T-helper 9 cell (primary cell): ENCODE measurements around the gene PLA2G15.
"Not testable (repeated sequence)": the region's sequence is repeated elsewhere in the genome, so short reads cannot be mapped to it uniquely, and the experiment has no call there.

ENCODE experiments used
- DNase-seq: peaks from one replicate; pipeline ENCODE4 v3.0.0-alpha.2; 2020

The PLA2G15 gene

DNA sequence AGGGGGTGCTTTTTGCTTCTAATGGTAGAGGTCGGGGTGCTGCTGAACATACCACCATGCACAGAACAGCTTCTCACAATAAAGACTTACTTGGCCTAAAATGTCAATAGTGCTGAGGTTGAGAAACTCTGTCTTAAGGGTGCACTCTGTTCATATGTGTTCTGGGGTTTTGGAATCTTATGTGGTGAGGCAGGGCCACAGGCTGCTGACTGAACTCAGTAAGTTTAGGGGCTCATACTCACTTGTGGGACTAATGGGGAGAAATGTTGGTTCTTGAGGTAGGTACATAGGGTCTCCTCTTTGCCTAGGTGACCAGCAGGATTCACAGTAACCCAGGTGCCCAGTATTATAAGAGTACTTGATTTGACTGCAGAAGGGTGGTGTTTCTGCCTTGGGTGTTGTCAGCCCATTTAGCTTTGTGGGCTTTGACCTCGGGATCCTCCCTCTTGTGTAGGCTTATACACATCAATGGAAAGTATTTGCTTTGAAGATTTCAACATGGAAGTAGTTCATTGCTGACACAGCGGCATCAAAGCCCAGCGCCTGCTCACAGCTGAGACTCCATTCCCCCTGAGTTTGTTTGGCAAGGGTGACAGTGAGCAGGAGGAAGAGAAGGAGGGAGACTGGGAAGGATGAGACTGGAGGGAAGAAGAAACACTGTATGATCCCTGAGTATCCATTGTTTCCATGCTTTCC is 36.3 kb downstream of the PLA2G15 start:
- DNase-seq: no peak

DNA sequence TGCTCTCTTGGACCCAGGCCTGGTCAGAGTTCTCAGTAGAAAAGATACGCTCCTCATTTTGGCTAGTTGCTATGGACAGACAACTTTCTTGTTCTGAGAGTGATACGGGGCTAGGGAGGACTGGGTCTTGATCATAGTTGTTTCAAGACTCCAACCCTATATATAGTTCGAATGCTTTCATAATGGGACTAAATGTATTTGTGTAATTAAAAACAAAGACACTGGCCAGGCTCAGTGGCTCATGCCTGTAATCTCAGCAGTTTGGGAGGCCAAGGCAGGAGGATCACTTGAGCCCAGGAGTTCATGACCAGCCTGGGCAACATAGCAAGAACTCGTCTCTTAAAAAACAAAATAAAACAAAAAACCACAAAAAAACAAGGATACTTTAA is 36.9 kb downstream of the PLA2G15 start:
- no peak for DNase-seq

DNA sequence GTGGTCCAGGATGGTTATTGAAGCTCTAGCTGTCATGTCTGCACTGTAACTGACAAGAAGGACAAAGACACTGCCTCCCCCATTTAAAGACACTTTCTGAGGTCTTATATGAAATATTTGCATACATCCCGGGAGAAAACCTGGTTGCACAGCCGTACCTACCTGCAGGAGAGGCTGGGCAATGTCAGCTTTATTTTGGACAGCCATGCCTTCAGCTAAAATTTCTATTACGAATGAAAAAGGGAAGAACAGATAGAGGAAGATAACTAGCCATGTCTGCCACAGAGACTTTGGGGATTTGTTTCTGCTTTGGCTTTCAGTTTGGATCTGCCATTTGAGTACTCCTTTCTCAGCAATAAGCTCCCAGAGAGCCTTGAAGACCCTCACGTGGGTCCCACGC is 38.2 kb downstream of the PLA2G15 start:
- no peak for DNase-seq

DNA sequence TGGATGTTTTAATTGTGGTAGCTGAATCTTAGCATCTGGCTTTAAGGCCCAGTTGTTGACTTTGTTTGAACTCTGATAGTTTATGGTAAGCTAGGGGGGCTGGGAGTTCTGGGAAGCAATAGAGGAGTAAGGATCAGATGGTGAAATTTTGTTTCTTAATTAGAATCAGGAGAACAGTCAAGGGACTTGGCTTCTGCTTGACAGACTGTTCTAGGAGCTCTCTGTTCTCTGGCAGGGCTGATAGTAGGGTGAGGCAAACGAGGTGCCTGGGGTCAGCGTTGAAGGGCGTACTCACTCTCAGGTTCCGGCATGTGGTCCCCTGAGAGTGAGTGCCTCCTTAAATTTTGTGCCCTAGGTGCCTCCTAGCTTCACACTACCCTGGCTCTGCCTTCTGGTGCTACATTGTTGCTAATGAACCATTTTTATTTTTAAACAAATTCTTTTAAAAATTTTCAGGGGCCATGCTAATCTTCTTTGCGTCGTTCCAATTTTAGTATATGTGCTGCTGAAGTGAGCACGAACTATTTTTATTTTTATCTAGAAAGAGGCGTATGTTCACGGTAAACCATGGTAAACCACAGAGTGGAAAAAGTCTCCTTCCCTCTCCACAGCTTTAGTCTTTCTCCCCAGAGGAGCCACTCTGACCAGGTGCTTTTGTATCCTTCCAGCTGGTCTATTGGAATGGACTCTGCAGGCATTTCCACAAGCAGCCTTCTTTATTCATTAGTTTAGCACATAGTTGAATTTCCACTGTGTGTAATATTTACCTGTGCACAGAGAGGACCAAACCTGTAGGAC is 38.8 kb downstream of the PLA2G15 start:
- no peak for DNase-seq

DNA sequence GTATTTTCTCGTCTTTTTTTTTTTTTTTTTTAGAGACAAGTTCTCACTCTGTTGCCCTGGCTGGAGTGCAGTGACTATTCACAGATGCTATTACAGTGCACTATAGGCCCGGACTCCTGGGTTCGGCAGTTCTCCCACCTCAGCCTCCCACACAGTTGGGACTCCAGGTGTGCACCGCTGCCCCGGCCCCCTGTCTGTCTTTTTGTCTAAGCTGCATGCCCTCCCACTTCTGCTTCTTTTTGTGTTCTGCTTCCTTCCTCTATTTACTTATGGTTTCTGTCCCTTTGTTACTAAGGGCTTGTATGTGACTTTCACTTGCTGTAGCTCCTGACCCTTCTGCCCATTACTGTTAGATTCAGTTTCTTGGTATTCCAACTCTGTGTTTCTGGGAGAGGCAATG is 39.7 kb downstream of the PLA2G15 start:
- no peak for DNase-seq

DNA sequence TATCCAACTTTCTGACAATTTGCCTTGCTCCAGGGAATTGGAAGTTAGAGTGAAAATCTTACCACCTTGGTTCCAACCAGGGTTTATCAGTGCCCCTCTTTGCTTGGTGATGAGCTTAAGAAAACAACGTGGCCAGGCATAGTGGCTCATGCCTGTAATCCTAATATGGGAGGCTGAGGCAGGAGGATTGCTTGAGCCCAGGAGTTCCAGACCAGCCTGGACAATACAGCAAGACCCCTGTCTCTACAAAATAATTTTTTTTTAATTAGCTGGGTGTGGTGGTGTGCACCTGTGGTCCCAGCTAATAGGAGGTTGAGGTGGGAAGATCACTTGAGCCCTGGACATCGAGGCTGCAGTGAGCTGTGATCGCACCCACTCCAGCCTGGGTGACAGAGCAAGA is 40.5 kb downstream of the PLA2G15 start:
- DNase-seq: no peak

DNA sequence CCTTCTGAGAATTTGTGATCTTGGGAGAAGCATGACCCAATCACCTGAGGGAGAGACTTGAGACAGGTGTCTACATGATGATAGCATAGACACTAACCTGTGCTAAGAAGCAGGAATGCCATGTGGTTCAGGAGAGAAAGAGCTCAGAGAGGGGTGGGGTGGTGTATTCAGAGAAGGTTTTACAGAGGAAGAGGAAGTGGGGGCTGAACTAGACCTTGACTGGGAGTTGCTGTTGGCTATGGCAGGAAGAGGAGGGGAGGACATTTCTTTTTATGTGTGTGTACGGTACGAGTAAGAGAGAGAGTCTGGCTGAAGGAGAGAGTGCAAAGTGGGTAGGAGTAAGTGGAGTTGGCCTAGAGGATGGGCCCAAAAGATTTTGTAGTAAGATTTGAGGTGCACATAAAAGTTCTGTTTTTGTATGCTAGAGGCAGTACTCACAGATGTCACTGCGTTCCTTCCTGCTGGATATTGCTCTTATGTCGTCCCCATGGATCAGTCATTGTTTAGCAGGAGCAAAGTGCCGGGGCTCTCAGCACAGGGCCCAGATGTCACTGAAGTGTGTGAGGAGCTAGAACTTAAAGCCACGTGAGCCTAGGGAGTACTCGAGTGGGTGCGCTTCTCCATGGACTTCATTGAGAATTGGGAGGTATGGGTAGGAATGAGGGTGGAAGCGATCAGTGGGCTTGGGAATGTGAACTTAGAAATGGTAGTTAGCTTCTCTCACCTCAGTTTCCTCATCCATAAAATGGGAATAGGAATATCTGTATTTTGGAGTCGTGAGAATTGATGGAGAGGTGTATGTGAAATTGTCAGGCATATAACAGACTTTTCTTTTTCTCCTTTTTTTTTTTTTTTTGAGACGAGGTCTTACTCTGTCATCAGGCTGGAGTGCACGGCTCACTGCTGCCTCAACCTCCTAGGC is 41.2 kb downstream of the PLA2G15 start:
- no peak for DNase-seq

DNA sequence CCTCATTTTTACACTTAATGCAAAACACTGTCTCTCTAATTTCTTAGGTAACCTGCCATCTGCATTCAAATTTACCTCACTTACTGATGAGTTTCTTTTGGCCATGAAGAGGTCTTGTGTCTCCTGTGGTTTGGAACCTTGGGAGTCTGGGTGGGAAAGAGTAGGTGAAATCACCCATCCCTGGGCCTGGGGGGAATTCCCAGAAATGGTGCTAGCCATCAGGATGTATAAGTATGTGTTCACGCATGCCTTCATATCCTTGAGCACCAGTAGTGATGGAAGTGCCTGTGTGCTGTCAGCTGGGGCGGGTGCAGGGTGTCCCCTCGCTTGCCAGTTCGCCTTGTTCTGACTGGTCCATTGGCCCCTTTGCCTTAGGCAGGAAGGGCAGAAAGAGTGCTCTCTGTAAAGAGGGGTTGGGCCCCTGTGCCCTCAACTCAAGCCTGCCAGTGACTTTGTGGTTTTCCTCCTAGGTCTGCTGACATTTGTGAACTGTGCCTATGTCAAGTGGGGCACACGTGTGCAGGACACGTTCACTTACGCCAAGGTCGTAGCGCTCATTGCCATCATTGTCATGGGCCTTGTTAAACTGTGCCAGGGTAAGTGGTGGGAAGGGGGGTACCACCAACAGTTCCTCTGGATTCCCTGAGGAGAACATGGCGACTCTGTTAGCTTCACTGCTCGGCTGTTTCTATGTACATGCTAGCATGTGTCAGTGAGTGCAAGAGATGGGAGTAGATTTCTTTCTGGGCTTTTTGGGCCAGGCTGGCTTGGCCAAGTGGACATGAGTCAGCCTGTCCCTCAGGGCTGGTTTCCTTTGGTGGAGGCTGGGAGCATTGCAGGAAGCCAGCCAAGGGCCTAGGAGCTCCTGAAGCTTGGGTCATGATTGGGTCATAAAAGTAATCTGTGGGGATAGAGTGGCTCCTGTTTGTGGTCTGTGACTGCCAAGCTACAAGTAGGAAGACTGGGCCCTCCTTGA is 42.4 kb downstream of the PLA2G15 start:
- DNase-seq: peak; percentile 27

DNA sequence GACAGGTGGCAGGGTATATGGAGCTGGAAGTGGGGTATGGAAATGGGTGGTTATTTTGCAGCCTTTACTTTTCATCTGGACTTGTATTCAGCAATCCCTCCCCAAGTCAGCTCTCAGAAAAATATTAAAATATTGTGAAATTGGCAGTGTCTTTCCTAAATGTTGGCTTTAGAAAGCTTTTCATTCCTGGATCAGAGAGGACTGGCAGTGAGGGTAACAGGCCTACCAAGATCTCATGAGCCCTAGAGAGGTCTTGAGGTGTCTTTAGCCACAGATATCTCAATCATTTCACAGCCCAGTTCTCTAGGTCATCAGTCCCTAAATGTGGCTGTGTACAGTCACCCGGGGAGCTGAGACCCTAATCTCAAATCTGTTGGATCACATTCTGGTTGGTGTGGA is 43.1 kb downstream of the PLA2G15 start:
- no peak for DNase-seq

DNA sequence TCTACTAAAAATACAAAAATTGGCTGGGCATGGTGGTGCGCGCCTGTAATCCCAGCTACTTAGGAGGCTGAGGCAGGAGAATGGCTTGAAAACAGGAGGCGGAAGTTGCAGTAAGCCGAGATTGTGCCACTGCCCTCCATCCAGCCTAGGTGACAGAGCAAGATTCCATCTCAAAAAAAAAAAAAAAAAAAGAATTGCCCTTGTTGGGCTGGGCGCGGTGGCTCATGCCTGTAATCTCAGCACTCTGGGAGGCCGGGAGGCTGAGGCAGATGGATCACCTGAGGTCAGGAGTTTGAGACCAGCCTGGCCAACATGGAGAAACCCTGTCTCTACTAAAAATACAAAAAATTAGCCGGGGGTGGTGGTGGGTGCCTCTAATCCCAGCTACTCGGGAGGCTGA is 43.6 kb downstream of the PLA2G15 start:
- not testable (repeated sequence) for DNase-seq

DNA sequence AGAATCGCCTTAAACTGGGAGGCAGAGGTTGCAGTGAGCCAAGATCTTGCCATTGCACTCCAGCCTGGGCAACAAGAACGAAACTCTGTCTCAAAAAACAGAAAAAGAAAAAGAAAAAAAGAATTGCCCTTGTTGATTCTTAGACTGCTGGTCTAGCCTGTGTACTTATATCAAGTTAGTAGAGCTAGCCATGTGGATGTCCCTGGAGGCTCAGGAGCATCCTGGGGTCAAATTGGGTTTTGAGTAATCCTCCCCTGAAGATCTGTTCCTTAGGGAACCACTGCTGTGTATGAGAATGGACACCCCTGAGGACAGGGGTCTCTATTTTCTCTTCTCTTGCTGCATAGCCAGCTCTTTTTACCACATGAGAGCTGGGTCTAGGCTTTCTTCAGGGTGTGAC is 44.0 kb downstream of the PLA2G15 start:
- DNase-seq: no peak

DNA sequence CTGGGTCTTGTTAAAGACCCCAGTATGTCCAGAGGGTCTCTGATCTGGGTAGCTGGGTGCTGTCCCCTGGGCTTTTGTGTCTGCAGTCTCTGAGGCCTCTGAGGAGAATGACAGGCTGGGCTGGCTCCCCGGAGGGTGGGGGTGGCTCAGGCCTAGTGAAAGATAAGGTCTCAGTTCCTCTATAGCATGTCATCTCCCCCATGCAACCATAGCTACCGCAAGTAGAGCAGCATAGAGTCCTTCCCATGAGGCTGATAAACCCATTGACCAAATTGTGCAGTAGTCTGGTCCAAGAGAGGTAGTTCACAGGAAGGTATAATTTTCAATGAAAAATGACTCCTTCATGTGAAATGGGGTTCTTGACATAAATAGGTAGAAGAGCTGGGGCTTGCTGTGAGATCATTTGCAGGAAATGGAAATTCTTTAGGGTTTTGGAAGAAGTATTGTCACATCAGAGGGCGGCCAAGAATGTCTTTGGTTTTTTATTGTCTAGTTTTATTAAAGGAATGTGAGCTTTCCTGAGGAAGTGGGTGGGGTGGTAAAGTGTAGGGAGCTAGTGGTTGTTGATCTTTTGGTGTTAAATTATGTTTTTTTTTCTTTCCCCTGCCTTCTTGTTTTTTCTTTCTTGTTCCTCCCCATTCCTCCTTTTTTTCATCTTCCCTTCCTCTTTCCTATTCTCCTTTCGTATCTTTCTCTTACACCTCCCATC is 44.6 kb downstream of the PLA2G15 start:
- DNase-seq: peak; percentile 22

DNA sequence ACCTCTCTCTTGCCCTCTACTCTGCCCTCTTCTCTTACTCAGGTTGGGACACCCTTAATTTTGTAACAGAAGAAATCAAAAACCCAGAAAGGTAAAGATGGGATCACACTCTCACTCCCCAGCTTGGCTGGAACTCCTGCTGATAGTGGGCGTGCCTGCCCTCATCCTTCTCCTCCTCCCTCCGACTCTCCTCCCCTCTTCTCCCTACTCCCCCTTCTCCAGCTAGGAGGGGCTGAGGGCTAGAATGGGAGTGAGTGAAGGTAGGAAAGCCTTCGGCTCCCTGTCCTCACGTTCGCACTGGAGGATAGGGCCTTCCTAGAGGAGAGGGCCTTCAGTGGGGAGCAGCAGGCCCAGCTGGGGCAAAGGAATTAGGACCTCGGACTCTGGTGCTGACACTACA is 45.3 kb downstream of the PLA2G15 start:
- no peak for DNase-seq

DNA sequence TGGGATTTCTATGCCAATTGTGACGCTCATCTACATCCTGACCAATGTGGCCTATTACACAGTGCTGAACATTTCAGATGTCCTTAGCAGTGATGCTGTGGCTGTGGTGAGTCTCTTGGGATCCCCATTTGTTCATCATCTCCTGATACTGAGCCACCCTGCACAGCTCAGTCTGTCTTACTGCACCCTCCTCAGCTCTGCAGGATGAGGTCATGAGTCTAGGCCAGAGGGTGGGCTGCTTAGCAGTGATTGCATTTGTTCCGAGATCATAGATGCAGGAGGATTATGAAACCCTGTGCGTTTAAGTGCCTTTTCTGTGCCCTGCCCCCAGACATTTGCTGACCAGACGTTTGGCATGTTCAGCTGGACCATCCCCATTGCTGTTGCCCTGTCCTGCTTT is 46.1 kb downstream of the PLA2G15 start:
- DNase-seq: no peak

DNA sequence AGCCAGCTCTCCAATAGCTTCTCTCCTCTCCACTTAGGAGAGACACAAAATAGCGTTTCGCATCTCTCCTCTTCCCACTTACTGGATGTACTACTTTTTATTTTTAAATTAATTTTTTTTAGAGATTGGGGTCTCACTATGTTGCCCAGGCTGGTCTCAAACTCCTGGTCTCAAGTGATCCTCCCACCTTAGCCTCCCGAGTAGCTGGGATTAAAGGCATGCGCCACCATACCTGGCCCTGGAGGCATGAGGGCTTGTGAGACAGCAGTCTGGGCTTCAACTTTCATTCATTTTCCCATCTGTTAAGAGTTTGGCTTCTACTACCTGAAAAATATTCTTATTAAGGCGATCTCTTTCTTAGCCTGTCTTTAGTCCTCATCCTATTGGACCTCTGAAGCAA is 47.3 kb downstream of the PLA2G15 start:
- DNase-seq: no peak

DNA sequence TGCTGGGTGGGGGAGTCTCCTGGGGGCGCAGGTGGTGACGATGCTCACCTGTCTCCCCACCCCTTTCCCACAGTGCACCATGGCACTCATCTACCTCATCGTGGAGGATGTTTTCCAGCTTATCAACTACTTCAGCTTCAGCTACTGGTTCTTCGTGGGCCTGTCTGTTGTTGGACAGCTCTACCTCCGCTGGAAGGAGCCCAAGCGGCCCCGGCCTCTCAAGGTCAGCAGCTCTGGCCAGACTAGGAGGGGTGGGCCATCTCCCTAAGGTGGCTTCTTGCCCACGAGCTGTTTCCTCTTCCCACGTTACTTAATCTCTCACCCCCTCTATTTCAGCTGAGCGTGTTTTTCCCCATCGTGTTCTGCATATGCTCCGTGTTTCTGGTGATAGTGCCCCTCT is 51.1 kb downstream of the PLA2G15 start:
- DNase-seq: no peak

DNA sequence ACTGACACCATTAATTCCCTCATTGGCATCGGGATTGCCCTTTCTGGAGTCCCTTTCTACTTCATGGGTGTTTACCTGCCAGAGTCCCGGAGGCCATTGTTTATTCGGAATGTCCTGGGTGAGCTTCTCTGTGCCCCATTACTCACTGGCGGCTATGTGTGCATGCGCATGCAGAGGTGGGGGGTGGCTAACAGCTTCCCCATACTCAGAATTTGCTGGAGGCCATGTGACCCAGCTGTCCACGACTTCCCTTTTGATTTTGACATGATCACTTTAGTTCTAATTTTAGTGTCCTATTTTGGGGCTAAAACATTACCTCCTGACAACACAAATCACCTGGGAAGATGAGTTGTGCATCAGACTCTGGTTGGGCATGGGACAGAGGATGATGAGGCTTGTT is 51.5 kb downstream of the PLA2G15 start:
- no peak for DNase-seq

DNA sequence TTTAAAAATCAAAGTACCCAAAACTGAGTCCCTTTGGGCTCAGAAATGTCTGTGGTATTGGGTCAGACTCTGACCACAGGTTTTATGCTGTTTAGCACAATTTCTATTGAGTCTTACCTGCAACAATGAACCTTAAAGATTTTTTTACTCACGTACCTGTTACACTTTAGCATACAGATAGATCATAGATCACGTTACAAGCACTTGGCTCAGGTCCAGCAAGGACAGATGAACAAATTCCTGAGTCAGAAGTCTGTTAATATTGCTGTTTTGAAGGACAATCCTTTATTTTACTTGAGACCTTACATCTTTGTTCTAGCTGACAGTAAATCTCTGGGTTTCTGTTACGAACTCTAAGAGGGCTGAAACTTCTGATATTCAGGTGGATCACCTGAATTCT is 52.7 kb downstream of the PLA2G15 start:
- no peak for DNase-seq

DNA sequence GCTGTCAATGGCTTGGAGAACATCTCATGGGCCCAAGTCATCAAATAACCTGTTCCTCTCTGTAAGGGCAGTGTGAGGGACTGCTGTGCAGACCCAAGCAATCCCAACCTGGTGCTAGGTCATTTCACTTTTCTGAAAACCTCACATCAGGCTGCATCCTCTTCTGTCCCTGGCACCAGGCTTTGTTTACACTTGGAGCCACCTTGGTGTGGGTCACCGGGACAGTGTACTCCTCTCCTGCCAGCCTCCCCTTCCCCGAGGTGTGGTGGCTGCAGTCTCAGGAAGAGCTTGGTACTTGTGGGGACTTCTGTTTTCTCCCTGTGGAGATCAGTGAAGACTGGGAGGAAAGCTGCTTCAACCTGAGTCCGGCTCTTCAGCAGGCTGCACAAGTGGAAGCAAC is 53.1 kb downstream of the PLA2G15 start:
- no peak for DNase-seq

DNA sequence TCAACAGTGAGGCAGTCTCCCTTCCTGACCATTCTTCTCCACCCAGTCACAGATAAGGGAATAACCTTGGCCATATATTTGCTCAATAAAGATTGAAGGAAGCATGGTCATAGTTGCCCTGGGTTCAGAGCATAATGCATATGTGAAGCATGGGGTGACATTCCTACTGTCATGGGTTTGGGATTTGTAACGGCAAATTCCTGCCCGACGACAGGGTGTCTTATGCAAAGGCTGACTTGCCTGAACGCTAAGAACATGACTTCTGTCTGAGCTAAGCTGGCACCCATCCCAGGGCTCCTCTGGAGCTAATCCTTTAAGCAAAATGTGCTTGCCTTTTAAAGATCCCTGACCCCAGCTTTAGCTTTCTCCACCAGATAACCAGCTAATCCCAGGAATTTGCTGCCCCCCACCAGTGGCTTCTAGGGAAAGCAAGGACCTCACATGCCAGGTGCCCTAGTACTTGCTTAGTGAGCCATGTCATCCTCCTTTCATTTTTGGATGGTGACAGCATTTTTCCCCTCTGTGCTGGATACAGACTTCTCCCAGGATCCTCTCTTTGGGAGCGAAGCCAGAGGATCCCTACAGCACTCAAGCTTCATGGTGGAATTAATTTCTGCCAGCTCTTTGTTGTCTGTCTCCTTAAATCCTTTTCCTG is 53.9 kb downstream of the PLA2G15 start:
- no peak for DNase-seq
